Fibroblast of lung (primary cell): ENCODE data around the gene CRTC1. TPM values are rescaled to one million over a fixed set of nuclear protein-coding genes. Genes with fewer than 3 reads are reported as not detected.
"Not testable (repeated sequence)": the region's sequence is repeated elsewhere in the genome, so short reads cannot be mapped to it uniquely, and the experiment has no call there.

Source experiments
- DNase-seq, 2 donors: peaks; one replicate each; pipeline versions ENCODE4 v3.0.0 to v3.0.0-alpha.2; 2010; ENCODE audit warnings: low read depth in 2 of 2
- H2AFZ ChIP-seq: 2 replicates; pipeline ENCODE4 v1.5.1; 2012; ENCODE audit warnings: low read length, control low read depth, inconsistent platforms
- H3K27ac ChIP-seq: 2 replicates; pipeline ENCODE4 v1.5.1; 2011; ENCODE audit warnings: low read length, control low read depth; ENCODE audit not compliant: insufficient read depth
- H3K27me3 ChIP-seq: 2 replicates; pipeline ENCODE4 v1.5.1; 2011; ENCODE audit warnings: mild to moderate bottlenecking, low read length; ENCODE audit not compliant: control insufficient read depth, insufficient read depth
- H3K36me3 ChIP-seq: 2 replicates; pipeline ENCODE4 v1.5.1; 2011; ENCODE audit warnings: low read length; ENCODE audit not compliant: control insufficient read depth, insufficient read depth
- H3K4me1 ChIP-seq: 2 replicates; pipeline ENCODE4 v1.5.1; 2011; ENCODE audit warnings: low read length; ENCODE audit not compliant: control insufficient read depth, insufficient read depth; ENCODE audit errors: extremely low read depth
- H3K4me2 ChIP-seq: 2 replicates; pipeline ENCODE4 v1.5.1; 2011; ENCODE audit warnings: low read length, control low read depth; ENCODE audit not compliant: insufficient read depth; ENCODE audit errors: extremely low read depth
- H3K4me3 ChIP-seq, 4 experiments: fragments of 200-600 bp in 1 of 4; sonication (generic) in 1 of 4; replicated peaks in 1 of 4; 2 replicates each; pipeline ENCODE4 v1.5.1; 2011 to 2016; ENCODE audit warnings: low read length in 4 of 4, low read depth in 3 of 4, mild to moderate bottlenecking in 3 of 4, control low read depth in 2 of 4, inconsistent platforms in 1 of 4, mixed read lengths in 1 of 4; ENCODE audit not compliant: insufficient read depth in 1 of 4; ENCODE audit errors: control extremely low read depth in 1 of 4
- H3K79me2 ChIP-seq: 2 replicates; pipeline ENCODE4 v1.5.1; 2012; ENCODE audit warnings: mild to moderate bottlenecking, low read length, inconsistent platforms; ENCODE audit not compliant: control insufficient read depth, insufficient read depth
- H3K9ac ChIP-seq: 2 replicates; pipeline ENCODE4 v1.5.1; 2011; ENCODE audit warnings: mild to moderate bottlenecking, low read length, control low read depth; ENCODE audit not compliant: insufficient read depth
- H3K9me3 ChIP-seq: 2 replicates; pipeline ENCODE4 v1.5.1; 2012; ENCODE audit warnings: low read depth, low read length; ENCODE audit not compliant: control insufficient read depth, insufficient read depth
- H4K20me1 ChIP-seq: 2 replicates; pipeline ENCODE4 v1.5.1; 2011; ENCODE audit warnings: low read length; ENCODE audit not compliant: control insufficient read depth, insufficient read depth; ENCODE audit errors: extremely low read depth
- CTCF ChIP-seq, 2 donors: IDR thresholded peaks in 1 of 2; conservative IDR thresholded peaks in 1 of 2; 1 replicate in 1 of 2; 2 replicates in 1 of 2; pipeline ENCODE4 v1.5.1; 2011 to 2012; ENCODE audit warnings: low read length in 2 of 2, control low read depth in 1 of 2, inconsistent platforms in 1 of 2, low read depth in 1 of 2, mild to moderate bottlenecking in 1 of 2
- EZH2 ChIP-seq: IDR thresholded peaks from 2 replicates; pipeline ENCODE4 v1.5.1; 2012; ENCODE audit warnings: low read length, control low read depth, mild to moderate bottlenecking; ENCODE audit errors: missing control alignments
- polyA plus RNA-seq, 2 donors: library from polyadenylated mRNA; depleted of rRNA in 1 of 2; stranded (reverse) in 1 of 2; unstranded in 1 of 2; fragments of >200 nt; gene quantifications; 2 replicates each; pipeline ENCODE4 v1.2.1, GENCODE V29; 2011 to 2012; ENCODE audit warnings: missing spikeins in 1 of 2
- total RNA-seq: library from RNA; depleted of rRNA; stranded (reverse); fragments of >200 nt; gene quantifications from 2 replicates; pipeline ENCODE4 v1.2.1, GENCODE V29; 2014

The CRTC1 gene
- total and polyA plus RNA-seq, 2 donors (not counting 1 experiment from before 2014, with no cell fraction given), result 1.2 to 2.0 TPM

- H3K79me2 ChIP-seq, result no peaks in the 10 kb centered on the region
- peaks cover 12% of the 10 kb centered on the region for H3K4me1 ChIP-seq
- DNase-seq, result no peak
- H2AFZ ChIP-seq, result no peak overlapping the region
- H3K27me3 ChIP-seq, result no peaks in the 10 kb centered on the region
- TF ChIP-seq CTCF (conservative IDR thresholded peaks at IDR 0.05 in 1 of 2, IDR thresholded peaks at IDR 0.05 in 1 of 2; ENCODE audit: low read depth in 1 of 2, low read length in 2 of 2), result no peak
- no peak for TF ChIP-seq EZH2
- H3K36me3 ChIP-seq, result no peaks in the 10 kb centered on the region
- no peaks in the 10 kb centered on the region for H4K20me1 ChIP-seq
- H3K9me3 ChIP-seq, result no peaks in the 10 kb centered on the region
- H3K4me3 ChIP-seq, result no peak overlapping the region
- H3K4me2 ChIP-seq, result no peak overlapping the region
- H3K9ac ChIP-seq, result no peak overlapping the region
- no peak overlapping the region for H3K27ac ChIP-seq
Measured at GRCh38 chr19:18676692-18677091, 6.8 kb upstream of the CRTC1 start.

- no peak overlapping the region for H3K4me2 ChIP-seq
- no peak overlapping the region for H3K4me3 ChIP-seq
- no peaks in the 10 kb centered on the region for H4K20me1 ChIP-seq
- no peaks in the 10 kb centered on the region for H3K9me3 ChIP-seq
- H3K9ac ChIP-seq, result no peak overlapping the region
- TF ChIP-seq EZH2 (no peak), CTCF (conservative IDR thresholded peaks at IDR 0.05 in 1 of 2, IDR thresholded peaks at IDR 0.05 in 1 of 2; ENCODE audit: low read depth in 1 of 2, low read length in 2 of 2) (no peak)
- H3K79me2 ChIP-seq, result no peaks in the 10 kb centered on the region
- no peak overlapping the region for H3K27ac ChIP-seq
- no peaks in the 10 kb centered on the region for H3K27me3 ChIP-seq
- no peaks in the 10 kb centered on the region for H3K36me3 ChIP-seq
- peaks cover 12% of the 10 kb centered on the region for H3K4me1 ChIP-seq
- no peak for DNase-seq
- H2AFZ ChIP-seq, result no peak overlapping the region
Measured at GRCh38 chr19:18677156-18677555, 6.3 kb upstream of the CRTC1 start.

GRCh38 chr19:18680148-18680547, 3.3 kb upstream of the CRTC1 start:
- not testable (repeated sequence) for H4K20me1 ChIP-seq, H3K4me3 ChIP-seq, DNase-seq, H3K36me3 ChIP-seq, H3K27ac ChIP-seq, H3K27me3 ChIP-seq, H3K4me2 ChIP-seq, H3K79me2 ChIP-seq, H2AFZ ChIP-seq, H3K9me3 ChIP-seq, H3K9ac ChIP-seq
- peaks cover 11% of the 10 kb centered on the region for H3K4me1 ChIP-seq
